GM12878 (cell line): Measurements from ENCODE around the gene RAMACL. TPM values are rescaled to one million over a fixed set of nuclear protein-coding genes. Genes with fewer than 3 reads are reported as not detected.

Experiments
- ATAC-seq: fragments of 200-7000 bp; cut with Tn5 transposase; 3 replicates; pipeline ENCODE4 v1.9.1; 2020; ENCODE audit warnings: mild to moderate bottlenecking, moderate library complexity
- BruUV-seq: library from RNA; stranded (reverse); fragments of 400-500 nt; replicated peaks from 2 replicates; lab custom pipeline; 2021; lab: Mats Ljungman, UMichigan
- CTCF ChIA-PET: fragments of 300-600 bp; sonication (Branson Sonifier 250); formaldehyde crosslinking; extraction: SDS; loops from one replicate; lab custom pipeline; 2021; ENCODE audit warnings: inconsistent platforms; lab: Yijun Ruan, JAX
- POLR2A ChIA-PET: fragments of 350-600 bp; formaldehyde crosslinking; extraction: SDS; loops from one replicate; lab custom pipeline; 2021; ENCODE audit warnings: inconsistent platforms; lab: Charles Lee
- RAD21 ChIA-PET: fragments of 300-600 bp; sonication (Branson Sonifier 250); formaldehyde crosslinking; loops from one replicate; lab custom pipeline; 2023; ENCODE audit warnings: antibody characterized with exemption; ENCODE audit not compliant: unreplicated experiment; lab: Charles Lee
- SMC1A ChIA-PET: fragments of 300-600 bp; sonication (Branson Sonifier 250); formaldehyde crosslinking; loops from one replicate; lab custom pipeline; 2023; ENCODE audit not compliant: unreplicated experiment, uncharacterized antibody; lab: Charles Lee
- DNase-seq: peaks from one replicate; pipeline ENCODE4 v3.0.0-alpha.2; 2011; ENCODE audit warnings: low read depth, low spot score
- FAIRE-seq: peaks from 3 replicates; lab custom pipeline; 2011; peaks lifted over from hg19 to GRCh38; lab: Jason Lieb, UNC
- H2AFZ ChIP-seq: 2 replicates; pipeline ENCODE4 v1.6.0; 2011; ENCODE audit warnings: low read depth, low read length, control low read depth; ENCODE audit not compliant: control insufficient read depth
- H3K27ac ChIP-seq: 2 replicates; pipeline ENCODE4 v1.5.1; 2011; ENCODE audit warnings: control low read depth; ENCODE audit not compliant: control insufficient read depth, insufficient read depth
- H3K27me3 ChIP-seq, 2 experiments: replicated peaks in 1 of 2; 2 replicates each; pipeline versions ENCODE4 v1.6.0 to v1.6.1; 2011; ENCODE audit warnings: low read length in 1 of 2; ENCODE audit not compliant: control insufficient read depth in 2 of 2, insufficient read depth in 2 of 2
- H3K36me3 ChIP-seq, 2 experiments: 2 replicates each; pipeline ENCODE4 v1.5.1; 2011; ENCODE audit warnings: low read length in 1 of 2; ENCODE audit not compliant: control insufficient read depth in 2 of 2, insufficient read depth in 2 of 2
- H3K4me1 ChIP-seq: 2 replicates; pipeline ENCODE4 v1.6.1; 2011; ENCODE audit warnings: mild to moderate bottlenecking, low read length, moderate library complexity, mixed read lengths; ENCODE audit not compliant: control insufficient read depth, insufficient read depth
- H3K4me2 ChIP-seq: 2 replicates; pipeline ENCODE4 v1.6.0; 2011; ENCODE audit warnings: control low read depth; ENCODE audit not compliant: control insufficient read depth, insufficient read depth
- H3K4me3 ChIP-seq: fragments of 200-600 bp; sonication (generic); 2 replicates; pipeline ENCODE4 v1.5.1; 2016
- H3K79me2 ChIP-seq: 2 replicates; pipeline ENCODE4 v1.6.0; 2011; ENCODE audit warnings: low read length; ENCODE audit not compliant: control insufficient read depth, insufficient read depth
- H3K9ac ChIP-seq: 2 replicates; pipeline ENCODE4 v1.8.0; 2011; ENCODE audit warnings: low read length, control low read depth, mixed read lengths; ENCODE audit not compliant: control insufficient read depth, insufficient read depth
- H3K9me3 ChIP-seq: replicated peaks from 3 replicates; pipeline ENCODE4 v1.5.1; 2011; ENCODE audit warnings: mild to moderate bottlenecking, low read length; ENCODE audit not compliant: control insufficient read depth, insufficient read depth
- H4K20me1 ChIP-seq: 2 replicates; pipeline ENCODE4 v1.6.0; 2011; ENCODE audit not compliant: control insufficient read depth, insufficient read depth
- BCL3 ChIP-seq: IDR thresholded peaks from 2 replicates; pipeline ENCODE4 v1.6.1; 2011; ENCODE audit warnings: borderline replicate concordance, low read depth, mild to moderate bottlenecking, moderate library complexity, low read length; ENCODE audit not compliant: insufficient read depth, poor library complexity, severe bottlenecking
- NFIC ChIP-seq: IDR thresholded peaks from 2 replicates; pipeline ENCODE4 v1.6.1; 2012; ENCODE audit warnings: low read depth, mild to moderate bottlenecking, inconsistent platforms, low read length, moderate library complexity
- NFYA ChIP-seq: IDR thresholded peaks from 2 replicates; pipeline ENCODE4 v1.6.1; 2011; ENCODE audit warnings: low read depth, mild to moderate bottlenecking, low read length, improper control_type of control experiment, borderline replicate concordance
- RFX5 ChIP-seq: IDR thresholded peaks from 2 replicates; pipeline ENCODE4 v1.6.1; 2011; ENCODE audit warnings: low read depth, low read length, improper control_type of control experiment
- STAT1 ChIP-seq: fragments of 450-650 bp; conservative IDR thresholded peaks from 2 replicates; pipeline ENCODE4 v1.6.1; 2014; ENCODE audit warnings: antibody characterized with exemption, mild to moderate bottlenecking
- WGBS: methylation state at CpG from one replicate; pipeline ENCODE4 v1.1.6; 2016; ENCODE audit warnings: low lambda C conversion rate; ENCODE audit not compliant: insufficient replicate concordance, insufficient coverage; ENCODE audit errors: missing lambda C conversion rate; 5-methylcytosine and 5-hydroxymethylcytosine counted together
- in situ Hi-C: fragments of 300-500 bp; cut with MboI; formaldehyde crosslinking; loops from 9 replicates; pipeline ENCODE4 v1.14.3; 2018; ENCODE audit warnings: mixed read lengths
- intact Hi-C: fragments of 100-400 bp; cut with micrococcal nuclease; formaldehyde crosslinking; loops from one replicate; pipeline ENCODE4 v1.14.2; 2022; ENCODE audit not compliant: unreplicated experiment
- polyA plus RNA-seq, 11 experiments: library from polyadenylated mRNA; depleted of rRNA in 4 of 11; unstranded in 6 of 11; stranded (reverse) in 5 of 11; fragments of >200 nt; fragmentation: Nextera tagmentation in 4 of 11; fragmentation: Illumina TruSeq in 1 of 11; extraction: Ambion mirVana in 4 of 11; extraction: Trizol in 1 of 11; gene quantifications; 1 replicate in 1 of 11; 2 replicates in 10 of 11; pipeline versions ENCODE4 v1.2.1 to v1.2.3, GENCODE V29; 2011 to 2016; ENCODE audit warnings: inconsistent platforms in 2 of 11, missing spikeins in 2 of 11, low read depth in 1 of 11
- total RNA-seq, 4 experiments: library from RNA; depleted of rRNA in 3 of 4; stranded (reverse); fragments of >200 nt in 3 of 4; fragmentation: Illumina TruSeq in 1 of 4; extraction: Trizol in 1 of 4; gene quantifications; 2 replicates each; pipeline versions ENCODE4 v1.2.1 to v1.2.3, GENCODE V29; 2013 to 2021

The RAMACL gene
- total and polyA plus RNA-seq, 10 of the 15 experiments (the other 5 are each of a cell fraction or from before 2014, with no cell fraction given) = 0.09 to 1.3 (median 0.31) TPM; not detected in 1

- Histone ChIP-seq H3K27ac (no peak overlapping the region), H4K20me1 (no peaks in the 10 kb centered on the region), H3K4me1 (peaks cover 32% of the 10 kb centered on the region), H2AFZ (no peak overlapping the region), H3K9ac (no peak overlapping the region), H3K4me2 (no peak overlapping the region), H3K9me3 (no peaks in the 10 kb centered on the region), H3K79me2 (no peaks in the 10 kb centered on the region), H3K36me3 (no peaks in the 10 kb centered on the region), H3K4me3 (no peak overlapping the region), H3K27me3 (no peaks in the 10 kb centered on the region)
- in situ Hi-C loops (no loop called here), intact Hi-C loops (no loop called here)
- CTCF ChIA-PET = no interaction called here
- POLR2A ChIA-PET = no interaction called here
- FAIRE-seq (no peak), ATAC-seq (no peak), DNase-seq (no peak)
- 95% methylated on average over 11 of the region's 11 CpGs for WGBS
- BruUV-seq = no TSS peak
- SMC1A ChIA-PET = no interaction called here
- RAD21 ChIA-PET = no interaction called here
- no peak for TF ChIP-seq NFIC
- no peak for TF ChIP-seq NFYA
- TF ChIP-seq RFX5 = no peak
- TF ChIP-seq STAT1 = no peak
These were observed 4.5 kb upstream of the RAMACL start for GRCh38 chr6:166591026-166591425.

GRCh38 chr6:166589786-166590574, 3.5 kb upstream of the RAMACL start:
- Histone ChIP-seq H3K27me3 (no peaks in the 10 kb centered on the region), H4K20me1 (no peaks in the 10 kb centered on the region), H3K4me1 (peaks cover 32% of the 10 kb centered on the region), H3K4me2 (peak overlapping the region; percentile 84), H3K4me3 (peak overlapping the region; percentile 57; the same call in 1 of the 2 replicates), H3K27ac (peak overlapping the region; percentile 73), H3K9ac (0 out of 2 replicates have a peak overlapping the region, but pooled peaks have one; percentile 4), H3K36me3 (no peaks in the 10 kb centered on the region), H3K79me2 (no peaks in the 10 kb centered on the region), H2AFZ (peak overlapping the region; percentile 12; the same call in 1 of the 2 replicates), H3K9me3 (no peaks in the 10 kb centered on the region)
- 59% methylated on average over 8 of the region's 8 CpGs for WGBS
- SMC1A ChIA-PET = interaction anchor here (1.2 kb wide), 2 partner anchors 32 to 554 kb away, joined by 3 read pairs; no protein-coding TSS in a partner anchor
- BruUV-seq = no TSS peak
- DNase-seq (no peak), ATAC-seq (no peak), FAIRE-seq (no peak)
- intact Hi-C loops = loop anchor here (2.0 kb wide), 1 partner anchor 37 kb away; the partner anchor contains the start of gene RPS6KA2
- POLR2A ChIA-PET = no interaction called here
- CTCF ChIA-PET = interaction anchor here (1.0 to 1.5 kb wide), 2 partner anchors 15 to 101 kb away, joined by 3 to 10 read pairs; no protein-coding TSS in a partner anchor
- in situ Hi-C loops = no loop called here
- no peak for TF ChIP-seq BCL3
- RAD21 ChIA-PET = no interaction called here
